HG03521 (cell line): Measurements from ENCODE around the gene SLC6A15.
A peak's percentile ranks its signal among the peaks of the same experiment; 100 is the strongest.

ENCODE experiments used
- ATAC-seq: cut with Tn5 transposase; IDR thresholded peaks from one replicate; pipeline ENCODE4 v1.9.1; 2021; ENCODE audit warnings: mild to moderate bottlenecking, moderate library complexity; ENCODE audit not compliant: unreplicated experiment

SLC6A15 gene

GRCh38 chr12:84912198-84913128 is at the start of gene SLC6A15:
Gene SLC6A15, minus strand, starts transcription at chr12:84912799. Its CDS starts 20,679 bp downstream, at chr12:84892120.
- ATAC-seq, result peak; percentile 92

GRCh38 chr12:84960918-84961317 is 48.3 kb upstream of the SLC6A15 start:
- no peak for ATAC-seq

- ATAC-seq, result no peak
Observed at GRCh38 chr12:84955298-84955697, 42.7 kb upstream of the SLC6A15 start.

- ATAC-seq, result no peak
Observed at GRCh38 chr12:84954415-84954814, 41.8 kb upstream of the SLC6A15 start.

- no peak for ATAC-seq
Observed at GRCh38 chr12:84950971-84951546, 38.5 kb upstream of the SLC6A15 start.

GRCh38 chr12:84946753-84947152 is 34.2 kb upstream of the SLC6A15 start:
- no peak for ATAC-seq

GRCh38 chr12:84937415-84937814 is 24.8 kb upstream of the SLC6A15 start:
- ATAC-seq, result no peak

GRCh38 chr12:84929501-84929900 is 16.9 kb upstream of the SLC6A15 start:
- ATAC-seq, result no peak

GRCh38 chr12:84924981-84925380 is 12.4 kb upstream of the SLC6A15 start:
- ATAC-seq, result no peak

- ATAC-seq, result no peak
Observed at GRCh38 chr12:84922693-84923092, 10.1 kb upstream of the SLC6A15 start.

- no peak for ATAC-seq
Observed at GRCh38 chr12:84920331-84920730, 7.7 kb upstream of the SLC6A15 start.

GRCh38 chr12:84919271-84919670 is 6.7 kb upstream of the SLC6A15 start:
- ATAC-seq, result no peak

- ATAC-seq, result no peak
Observed at GRCh38 chr12:84913129-84913515, 523 bp upstream of the SLC6A15 start.

- no peak for ATAC-seq
Observed at GRCh38 chr12:84911271-84912197, 1.1 kb downstream of the SLC6A15 start.

- no peak for ATAC-seq
Observed at GRCh38 chr12:84910549-84911241, 1.9 kb downstream of the SLC6A15 start.

GRCh38 chr12:84904051-84904450 is 8.5 kb downstream of the SLC6A15 start:
- no peak for ATAC-seq

- no peak for ATAC-seq
Observed at GRCh38 chr12:84891106-84891838, 21.3 kb downstream of the SLC6A15 start.

GRCh38 chr12:84889818-84890217 is 22.8 kb downstream of the SLC6A15 start:
- ATAC-seq, result no peak

GRCh38 chr12:84888861-84889260 is 23.7 kb downstream of the SLC6A15 start:
- no peak for ATAC-seq

GRCh38 chr12:84877340-84877739 is 35.3 kb downstream of the SLC6A15 start:
- ATAC-seq, result no peak
